Breast epithelium (tissue), 4 donors: ENCODE measurements around the gene LIM2. TPM values are rescaled to one million over a fixed set of nuclear protein-coding genes. Genes with fewer than 3 reads are reported as not detected.

Experiments used
- DNase-seq, 2 donors: peaks; one replicate each; pipeline ENCODE4 v3.0.0-alpha.2; 2019; ENCODE audit warnings: low spot score in 2 of 2
- H3K27ac ChIP-seq, 2 donors: fragments of 200-600 bp; sonication (generic) in 1 of 2; one replicate each; pipeline ENCODE4 v1.5.1; 2016 to 2019; ENCODE audit warnings: mild to moderate bottlenecking in 1 of 2
- H3K27me3 ChIP-seq, 2 donors: fragments of 200-600 bp; sonication (generic) in 1 of 2; one replicate each; pipeline versions ENCODE4 v1.5.1 to v1.6.0; 2017 to 2019; ENCODE audit warnings: control low read depth in 1 of 2, mild to moderate bottlenecking in 1 of 2
- H3K36me3 ChIP-seq: fragments of 200-600 bp; one replicate; pipeline ENCODE4 v1.5.1; 2019
- H3K4me1 ChIP-seq, 2 donors: fragments of 200-600 bp; sonication (generic); one replicate each; pipeline ENCODE4 v1.5.1; 2016 to 2019; ENCODE audit warnings: control low read depth in 1 of 2
- H3K4me3 ChIP-seq, 3 donors: fragments of 200-600 bp; sonication (generic); 1 replicate in 2 of 3; 2 replicates in 1 of 3; pipeline ENCODE4 v1.5.1; 2016 to 2019; ENCODE audit warnings: mild to moderate bottlenecking in 3 of 3, moderate library complexity in 2 of 3
- H3K9me3 ChIP-seq, 2 donors: fragments of 200-600 bp; sonication (generic) in 1 of 2; one replicate each; pipeline ENCODE4 v1.5.1; 2016 to 2019; ENCODE audit warnings: control low read depth in 1 of 2
- POLR2A ChIP-seq: fragments of 450-650 bp; IDR thresholded peaks from one replicate; pipeline ENCODE4 v1.6.1; 2016; ENCODE audit warnings: antibody characterized with exemption, mild to moderate bottlenecking, moderate library complexity
- POLR2AphosphoS5 ChIP-seq, 3 donors: sonication (generic); formaldehyde crosslinking; IDR thresholded peaks; one replicate each; pipeline ENCODE4 v1.6.1; 2017; ENCODE audit warnings: antibody characterized with exemption in 3 of 3
- intact Hi-C: fragments of 100-400 bp; cut with DNase I; formaldehyde crosslinking; loops from one replicate; pipeline ENCODE4 v1.15.1; 2023; ENCODE audit warnings: low total_unique reads
- total RNA-seq, 3 donors: library from RNA; depleted of rRNA; stranded (reverse); fragments of >200 nt; gene quantifications; one replicate each; pipeline ENCODE4 v1.1.0, GENCODE V29; 2016
- TF ChIP-seq, protein P1 (sequence below), 3 donors: fragments of 450-650 bp; IDR thresholded peaks; one replicate each; pipeline ENCODE4 v1.5.1; 2016 to 2017; ENCODE audit warnings: antibody characterized with exemption in 3 of 3, mild to moderate bottlenecking in 3 of 3, moderate library complexity in 3 of 3

Gene LIM2
- total RNA-seq, 3 donors from 2014 or later = not detected

- no peaks in the 10 kb centered on the region for H3K9me3 ChIP-seq
- H3K27ac ChIP-seq = no peak overlapping the region
- no peaks in the 10 kb centered on the region for H3K36me3 ChIP-seq
- TF ChIP-seq POLR2A (no peak), POLR2AphosphoS5 (IDR thresholded peaks at IDR 0.05) (no peak)
- TF ChIP-seq, protein P1, sequence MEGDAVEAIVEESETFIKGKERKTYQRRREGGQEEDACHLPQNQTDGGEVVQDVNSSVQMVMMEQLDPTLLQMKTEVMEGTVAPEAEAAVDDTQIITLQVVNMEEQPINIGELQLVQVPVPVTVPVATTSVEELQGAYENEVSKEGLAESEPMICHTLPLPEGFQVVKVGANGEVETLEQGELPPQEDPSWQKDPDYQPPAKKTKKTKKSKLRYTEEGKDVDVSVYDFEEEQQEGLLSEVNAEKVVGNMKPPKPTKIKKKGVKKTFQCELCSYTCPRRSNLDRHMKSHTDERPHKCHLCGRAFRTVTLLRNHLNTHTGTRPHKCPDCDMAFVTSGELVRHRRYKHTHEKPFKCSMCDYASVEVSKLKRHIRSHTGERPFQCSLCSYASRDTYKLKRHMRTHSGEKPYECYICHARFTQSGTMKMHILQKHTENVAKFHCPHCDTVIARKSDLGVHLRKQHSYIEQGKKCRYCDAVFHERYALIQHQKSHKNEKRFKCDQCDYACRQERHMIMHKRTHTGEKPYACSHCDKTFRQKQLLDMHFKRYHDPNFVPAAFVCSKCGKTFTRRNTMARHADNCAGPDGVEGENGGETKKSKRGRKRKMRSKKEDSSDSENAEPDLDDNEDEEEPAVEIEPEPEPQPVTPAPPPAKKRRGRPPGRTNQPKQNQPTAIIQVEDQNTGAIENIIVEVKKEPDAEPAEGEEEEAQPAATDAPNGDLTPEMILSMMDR (IDR thresholded peaks at IDR 0.05) = no peak
- no peak for DNase-seq
- no peaks in the 10 kb centered on the region for H3K4me1 ChIP-seq
- intact Hi-C loops = no loop called here
- no peaks in the 10 kb centered on the region for H3K27me3 ChIP-seq
- no peak overlapping the region for H3K4me3 ChIP-seq
Measured at GRCh38 chr19:51382004-51382403, 5.8 kb downstream of the LIM2 start.

GRCh38 chr19:51380379-51380778 is 7.4 kb downstream of the LIM2 start:
- no peaks in the 10 kb centered on the region for H3K4me1 ChIP-seq
- no peaks in the 10 kb centered on the region for H3K27me3 ChIP-seq
- DNase-seq = peak in 1 of 2 donors; percentile 42
- no peak overlapping the region for H3K4me3 ChIP-seq
- H3K9me3 ChIP-seq = no peaks in the 10 kb centered on the region
- no peaks in the 10 kb centered on the region for H3K36me3 ChIP-seq
- TF ChIP-seq, protein P1 (IDR thresholded peaks at IDR 0.05) = no peak
- TF ChIP-seq POLR2A (no peak), POLR2AphosphoS5 (IDR thresholded peaks at IDR 0.05) (no peak)
- H3K27ac ChIP-seq = no peak overlapping the region
- intact Hi-C loops = no loop called here

DNA sequence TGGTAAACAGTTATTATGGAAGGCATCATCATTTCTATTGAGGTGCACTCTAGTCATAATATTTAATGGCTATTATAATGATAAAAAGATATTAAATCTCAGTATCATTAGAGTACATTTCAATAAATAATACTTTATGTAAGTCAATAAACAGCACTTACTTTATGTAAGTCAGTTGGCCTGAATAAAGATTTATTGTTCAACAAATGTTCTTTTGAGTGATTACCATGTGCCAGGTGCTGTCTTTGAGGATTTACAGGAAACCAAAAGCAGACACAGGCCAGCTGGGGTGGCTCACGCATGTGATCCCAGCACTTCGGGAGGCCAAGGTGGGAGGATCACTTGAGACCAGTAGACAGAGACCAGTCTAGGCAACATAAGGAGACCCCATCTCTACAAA is 10.4 kb downstream of the LIM2 start:
- Histone ChIP-seq H3K4me3 (no peak overlapping the region), H3K27ac (no peak overlapping the region), H3K27me3 (no peaks in the 10 kb centered on the region), H3K36me3 (no peaks in the 10 kb centered on the region), H3K9me3 (no peaks in the 10 kb centered on the region), H3K4me1 (no peaks in the 10 kb centered on the region)
- DNase-seq = peak in 1 of 2 donors; percentile 7
- intact Hi-C loops = no loop called here
- TF ChIP-seq POLR2A (no peak), POLR2AphosphoS5 (IDR thresholded peaks at IDR 0.05) (no peak)
- TF ChIP-seq, protein P1 (IDR thresholded peaks at IDR 0.05) = no peak

DNA sequence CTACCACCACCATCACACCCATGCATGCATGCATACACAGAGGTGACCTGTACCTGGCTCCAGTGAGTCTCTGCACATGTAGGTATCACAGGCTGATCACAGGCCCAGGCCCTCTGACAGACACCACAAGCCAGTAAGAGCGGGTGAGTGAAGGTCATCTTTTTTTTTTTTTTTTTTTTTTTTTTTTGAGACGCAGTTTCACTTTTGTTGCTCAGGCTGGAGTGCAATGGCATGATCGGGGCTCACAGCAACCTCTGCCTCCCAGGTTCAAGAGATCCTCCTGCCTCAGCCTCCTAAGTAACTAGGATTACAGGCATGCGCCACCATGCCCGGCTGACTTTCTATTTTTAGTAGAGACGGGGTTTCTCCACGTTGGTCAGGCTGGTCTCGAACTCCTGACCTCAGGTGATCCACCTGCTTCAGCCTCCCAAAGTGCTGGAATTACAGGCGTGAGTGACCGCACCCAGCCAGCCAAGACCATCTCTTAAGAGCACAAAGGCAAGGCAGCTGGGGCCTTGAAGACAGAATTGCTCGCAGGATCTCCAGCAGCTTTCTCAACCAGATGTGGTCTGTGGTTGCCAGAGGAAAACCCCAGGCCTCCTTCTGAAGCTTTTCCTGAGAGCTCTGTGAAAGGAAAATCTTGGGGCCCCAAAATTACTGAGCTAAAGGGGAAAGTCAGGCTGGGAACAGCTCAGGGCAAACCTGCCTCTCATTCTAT is 12.1 kb downstream of the LIM2 start:
- DNase-seq = no peak
- Histone ChIP-seq H3K27ac (no peak overlapping the region), H3K27me3 (no peaks in the 10 kb centered on the region), H3K4me3 (no peak overlapping the region), H3K9me3 (no peaks in the 10 kb centered on the region), H3K36me3 (no peaks in the 10 kb centered on the region), H3K4me1 (no peaks in the 10 kb centered on the region)
- TF ChIP-seq, protein P1 (IDR thresholded peaks at IDR 0.05) = no peak
- TF ChIP-seq POLR2AphosphoS5 (IDR thresholded peaks at IDR 0.05) (no peak), POLR2A (no peak)
- intact Hi-C loops = no loop called here

DNA sequence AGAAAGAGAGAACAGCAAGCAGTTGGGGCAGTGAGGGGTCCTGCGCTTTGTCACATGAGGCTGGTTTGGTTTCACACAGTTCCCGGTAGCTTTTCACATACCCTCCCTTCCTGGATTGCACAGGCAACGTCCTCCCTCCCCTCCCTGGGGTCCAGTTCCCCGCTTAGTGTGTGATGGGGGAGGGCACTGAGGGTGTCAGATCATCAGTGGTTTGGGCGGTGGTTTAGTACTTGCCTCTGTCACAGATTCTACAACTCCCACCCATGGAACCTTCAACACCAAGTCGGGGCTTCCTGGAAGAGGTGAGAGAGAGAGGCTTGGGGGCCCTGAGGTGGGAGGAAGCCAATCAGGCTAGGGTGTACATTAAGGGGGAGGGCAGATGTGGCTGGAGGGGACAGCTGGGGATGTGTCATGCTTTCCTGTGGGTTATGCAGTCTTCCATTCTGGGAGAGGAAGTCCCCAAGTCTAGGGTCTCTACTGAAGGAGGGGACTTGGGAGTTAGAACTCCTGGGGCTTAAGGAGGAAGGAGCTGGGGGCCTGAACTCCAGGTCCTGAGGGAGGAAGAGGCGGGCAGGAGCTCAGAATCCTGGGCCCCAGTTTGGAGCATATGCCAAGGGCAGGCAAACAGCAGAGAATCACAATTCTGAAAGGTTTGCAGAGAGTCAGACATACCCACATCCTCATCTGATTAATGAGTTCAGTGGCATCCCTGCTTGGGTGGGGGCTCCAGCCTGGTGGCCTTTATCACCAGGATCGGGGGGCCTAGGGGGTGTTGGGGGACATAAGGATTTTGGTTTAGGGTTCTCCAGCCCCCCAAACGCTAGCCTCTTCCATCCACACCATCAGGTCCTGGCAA is 14.9 kb downstream of the LIM2 start, which contains the start of gene NKG7:
TSS of gene NKG7 (minus strand) at position 6 of the 856 bp plus-strand sequence. CDS start 119 bp downstream, outside the sequence.
- Histone ChIP-seq H3K4me3 (no peak within 1 kb of the TSS), H3K27ac (no peak within 1 kb of the TSS), H3K4me1 (no peaks in the 10 kb centered on the region), H3K27me3 (no peaks in the 10 kb centered on the region), H3K36me3 (no peaks in the 10 kb centered on the region), H3K9me3 (no peaks in the 10 kb centered on the region)
- TF ChIP-seq, protein P1 (IDR thresholded peaks at IDR 0.05) = no peak
- no peak for TF ChIP-seq POLR2AphosphoS5 (IDR thresholded peaks at IDR 0.05)
- TF ChIP-seq POLR2A = no peak
- intact Hi-C loops = no loop called here
- no peak for DNase-seq
